GM15510 (cell line): ENCODE data around the gene MEIS1.

Experiments
- POLR2A ChIP-seq: IDR thresholded peaks from 3 replicates; pipeline ENCODE4 v1.6.1; 2011; ENCODE audit warnings: borderline replicate concordance; ENCODE audit not compliant: insufficient read length; ENCODE audit errors: extremely low read depth

MEIS1 gene

GRCh38 chr2:66438498-66438833 lies 3.5 kb downstream of the MEIS1 start:
- TF ChIP-seq POLR2A, result no peak

- TF ChIP-seq POLR2A, result no peak
Measured at GRCh38 chr2:66438891-66439811, 4.2 kb downstream of the MEIS1 start.

- TF ChIP-seq POLR2A, result no peak
Measured at GRCh38 chr2:66439812-66440542, 5.1 kb downstream of the MEIS1 start.

GRCh38 chr2:66440708-66441497 lies 6.0 kb downstream of the MEIS1 start:
- TF ChIP-seq POLR2A, result no peak

- no peak for TF ChIP-seq POLR2A
Measured at GRCh38 chr2:66441581-66442320, 6.8 kb downstream of the MEIS1 start.

- TF ChIP-seq POLR2A, result no peak
Measured at GRCh38 chr2:66442516-66443185, 7.7 kb downstream of the MEIS1 start.

GRCh38 chr2:66443186-66443978 lies 8.5 kb downstream of the MEIS1 start:
- TF ChIP-seq POLR2A, result no peak

- no peak for TF ChIP-seq POLR2A
Measured at GRCh38 chr2:66443979-66444861, 9.3 kb downstream of the MEIS1 start.

- TF ChIP-seq POLR2A, result no peak
Measured at GRCh38 chr2:66445076-66445924, 10.4 kb downstream of the MEIS1 start.

- no peak for TF ChIP-seq POLR2A
Measured at GRCh38 chr2:66445925-66446871, 11.3 kb downstream of the MEIS1 start.
